Esophagus muscularis mucosa (tissue), 4 donors: Measurements from ENCODE around the gene IQSEC3.

Source experiments
- EP300 ChIP-seq: sonication (generic); formaldehyde crosslinking; IDR thresholded peaks from one replicate; pipeline ENCODE4 v1.6.1; 2017; ENCODE audit warnings: antibody characterized with exemption
- POLR2A ChIP-seq: fragments of 450-650 bp; IDR thresholded peaks from one replicate; pipeline ENCODE4 v1.6.1; 2017; ENCODE audit warnings: antibody characterized with exemption, moderate library complexity, mild to moderate bottlenecking, low read depth
- POLR2AphosphoS5 ChIP-seq, 2 donors: sonication (generic); formaldehyde crosslinking; IDR thresholded peaks; one replicate each; pipeline ENCODE4 v1.6.1; 2017; ENCODE audit warnings: antibody characterized with exemption in 2 of 2
- TF ChIP-seq, protein P1 (sequence below), 3 experiments: fragments of 200-600 bp in 2 of 3; fragments of 450-650 bp in 1 of 3; sonication (generic) in 2 of 3; IDR thresholded peaks; one replicate each; pipeline ENCODE4 v1.5.1; 2017 to 2019; ENCODE audit warnings: antibody characterized with exemption in 3 of 3, mild to moderate bottlenecking in 2 of 3, moderate library complexity in 1 of 3

DNA sequence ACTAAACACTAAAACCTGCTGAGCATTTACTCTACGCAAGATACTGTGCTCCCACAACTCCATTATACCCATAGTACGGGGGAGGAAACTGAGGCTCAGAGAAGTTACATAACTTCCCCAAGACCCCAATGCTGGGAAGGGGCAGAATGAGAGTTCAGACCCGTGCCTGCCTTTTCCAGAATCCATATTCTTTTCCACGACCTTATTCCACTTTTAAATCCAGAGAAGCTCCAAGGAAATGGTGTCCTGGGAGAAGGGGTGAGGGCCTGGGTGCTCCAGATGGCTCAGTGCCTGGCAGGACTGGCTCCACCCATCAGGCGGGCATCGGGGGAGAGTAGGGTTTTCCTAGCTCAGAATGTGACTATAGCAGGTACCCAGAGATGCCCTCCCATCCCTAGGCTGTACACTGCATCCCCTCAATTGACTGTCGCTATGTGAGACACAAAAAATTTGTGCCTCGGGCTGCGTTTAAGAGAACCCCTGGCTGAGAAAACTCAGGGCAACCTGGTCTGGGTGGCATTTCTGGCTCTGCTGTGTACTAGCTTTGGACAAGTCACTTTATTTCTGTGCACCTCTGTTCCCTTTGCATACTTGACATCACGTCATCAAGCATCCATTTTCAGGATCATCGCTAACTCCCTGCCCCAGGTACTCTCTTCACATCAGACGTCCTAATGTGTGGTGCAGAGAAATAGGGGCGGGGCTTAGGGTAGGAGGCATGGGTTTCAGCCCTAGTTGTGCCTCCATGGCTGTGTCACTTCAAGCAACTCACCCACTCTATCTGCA is 11.6 kb upstream of the IQSEC3 start:
- TF ChIP-seq POLR2A (no peak), POLR2AphosphoS5 (IDR thresholded peaks at IDR 0.05) (no peak), EP300 (no peak)
- TF ChIP-seq, protein P1, sequence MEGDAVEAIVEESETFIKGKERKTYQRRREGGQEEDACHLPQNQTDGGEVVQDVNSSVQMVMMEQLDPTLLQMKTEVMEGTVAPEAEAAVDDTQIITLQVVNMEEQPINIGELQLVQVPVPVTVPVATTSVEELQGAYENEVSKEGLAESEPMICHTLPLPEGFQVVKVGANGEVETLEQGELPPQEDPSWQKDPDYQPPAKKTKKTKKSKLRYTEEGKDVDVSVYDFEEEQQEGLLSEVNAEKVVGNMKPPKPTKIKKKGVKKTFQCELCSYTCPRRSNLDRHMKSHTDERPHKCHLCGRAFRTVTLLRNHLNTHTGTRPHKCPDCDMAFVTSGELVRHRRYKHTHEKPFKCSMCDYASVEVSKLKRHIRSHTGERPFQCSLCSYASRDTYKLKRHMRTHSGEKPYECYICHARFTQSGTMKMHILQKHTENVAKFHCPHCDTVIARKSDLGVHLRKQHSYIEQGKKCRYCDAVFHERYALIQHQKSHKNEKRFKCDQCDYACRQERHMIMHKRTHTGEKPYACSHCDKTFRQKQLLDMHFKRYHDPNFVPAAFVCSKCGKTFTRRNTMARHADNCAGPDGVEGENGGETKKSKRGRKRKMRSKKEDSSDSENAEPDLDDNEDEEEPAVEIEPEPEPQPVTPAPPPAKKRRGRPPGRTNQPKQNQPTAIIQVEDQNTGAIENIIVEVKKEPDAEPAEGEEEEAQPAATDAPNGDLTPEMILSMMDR (IDR thresholded peaks at IDR 0.05) = no peak
